Spleen (tissue), 11 donors: Measurements from ENCODE around the gene B3GALNT1. TPM values are rescaled to one million over a fixed set of nuclear protein-coding genes. Genes with fewer than 3 reads are reported as not detected.

Experiments
- DNase-seq: peaks from one replicate; pipeline ENCODE4 v3.0.0-alpha.2; 2020
- H3K27ac ChIP-seq, 8 donors: fragments of 200-600 bp; sonication (generic) in 7 of 8; 1 replicate in 4 of 8; 2 replicates in 4 of 8; pipeline versions ENCODE4 v1.5.0 to v1.8.0; 2016 to 2021; ENCODE audit warnings: inconsistent platforms in 4 of 8, mild to moderate bottlenecking in 4 of 8, moderate library complexity in 1 of 8
- H3K27me3 ChIP-seq, 7 donors: fragments of 200-600 bp; sonication (generic) in 6 of 7; replicated peaks in 1 of 7; 1 replicate in 4 of 7; 2 replicates in 3 of 7; pipeline versions ENCODE4 v1.5.0 to v1.8.0; 2016 to 2021; ENCODE audit warnings: inconsistent platforms in 3 of 7, mild to moderate bottlenecking in 1 of 7
- H3K36me3 ChIP-seq, 6 donors: fragments of 200-600 bp; sonication (generic) in 5 of 6; 1 replicate in 4 of 6; 2 replicates in 2 of 6; pipeline versions ENCODE4 v1.5.0 to v1.8.0; 2016 to 2021; ENCODE audit warnings: inconsistent platforms in 2 of 6
- H3K4me1 ChIP-seq, 6 donors: fragments of 200-600 bp; sonication (generic) in 5 of 6; 1 replicate in 3 of 6; 2 replicates in 3 of 6; pipeline versions ENCODE4 v1.5.0 to v1.8.0; 2016 to 2021; ENCODE audit warnings: inconsistent platforms in 3 of 6
- H3K4me3 ChIP-seq, 8 donors: fragments of 200-600 bp; sonication (generic) in 7 of 8; 1 replicate in 4 of 8; 2 replicates in 4 of 8; pipeline versions ENCODE4 v1.5.0 to v1.8.0; 2016 to 2021; ENCODE audit warnings: inconsistent platforms in 4 of 8, mild to moderate bottlenecking in 4 of 8, moderate library complexity in 2 of 8
- H3K9me3 ChIP-seq, 8 donors: fragments of 200-600 bp; sonication (generic) in 7 of 8; 1 replicate in 4 of 8; 2 replicates in 4 of 8; pipeline versions ENCODE4 v1.5.0 to v1.8.0; 2016 to 2021; ENCODE audit warnings: inconsistent platforms in 4 of 8
- POLR2A ChIP-seq, 3 donors: fragments of 450-650 bp; IDR thresholded peaks; one replicate each; pipeline ENCODE4 v1.5.1; 2017; ENCODE audit warnings: antibody characterized with exemption in 3 of 3, mild to moderate bottlenecking in 1 of 3
- POLR2AphosphoS5 ChIP-seq, 3 donors: sonication (generic); formaldehyde crosslinking; IDR thresholded peaks; one replicate each; pipeline ENCODE4 v1.5.1; 2017; ENCODE audit warnings: antibody characterized with exemption in 3 of 3
- WGBS, 5 donors: extraction: QIAGEN DNeasy Blood & Tissue Kit in 3 of 5; methylation state at CpG; one replicate each; pipeline versions ENCODE4 v1.1.5 to v1.1.7; 2013 to 2018; 5-methylcytosine and 5-hydroxymethylcytosine counted together
- intact Hi-C: fragments of 100-400 bp; cut with DNase I; formaldehyde crosslinking; loops from one replicate; pipeline ENCODE4 v1.15.0; 2023; ENCODE audit warnings: low total_unique reads
- polyA plus RNA-seq, 3 donors: library from polyadenylated mRNA; stranded (reverse); fragments of 200-250 nt; gene quantifications; one replicate each; pipeline ENCODE4 v1.2.1, GENCODE V29; 2013
- total RNA-seq, 7 donors: library from RNA; depleted of rRNA in 3 of 7; stranded (reverse); fragments of >200 nt in 3 of 7; fragmentation: NEBNext Ultra II Directional in 4 of 7; extraction: Animal tissue kit (Norgen Biotek cat#: 25700) in 4 of 7; gene quantifications; one replicate each; pipeline versions ENCODE4 v1.1.0 to v1.2.1, GENCODE V29; 2016 to 2021
- TF ChIP-seq, protein P1 (sequence below), 11 experiments: fragments of 200-600 bp in 7 of 11; fragments of 450-650 bp in 4 of 11; sonication (generic) in 4 of 11; IDR thresholded peaks in 8 of 11; conservative IDR thresholded peaks in 3 of 11; 1 replicate in 7 of 11; 2 replicates in 4 of 11; pipeline versions ENCODE4 v1.4.0 to v1.8.0; 2016 to 2021; ENCODE audit warnings: antibody characterized with exemption in 11 of 11, inconsistent platforms in 4 of 11, mild to moderate bottlenecking in 1 of 11
- donor health status: healthy with polysubstance abuse.
- donor health status: DM: no; HTN: no; CAD: no; lungs with moderate emphysema.
- donor health status: DM: no; HTN: no; CAD: no.
- donor health status: Bipolar disorder and iron deficiency.
- donor health status: healthy.
- donor health status: DM: no; HTN: no; CAD: no.
- donor health status: DM: yes; HTN: yes; CAD: no.

Gene B3GALNT1
- total and polyA plus RNA-seq, 10 donors, result 2.4 to 10.9 (median 8.2) TPM

DNA sequence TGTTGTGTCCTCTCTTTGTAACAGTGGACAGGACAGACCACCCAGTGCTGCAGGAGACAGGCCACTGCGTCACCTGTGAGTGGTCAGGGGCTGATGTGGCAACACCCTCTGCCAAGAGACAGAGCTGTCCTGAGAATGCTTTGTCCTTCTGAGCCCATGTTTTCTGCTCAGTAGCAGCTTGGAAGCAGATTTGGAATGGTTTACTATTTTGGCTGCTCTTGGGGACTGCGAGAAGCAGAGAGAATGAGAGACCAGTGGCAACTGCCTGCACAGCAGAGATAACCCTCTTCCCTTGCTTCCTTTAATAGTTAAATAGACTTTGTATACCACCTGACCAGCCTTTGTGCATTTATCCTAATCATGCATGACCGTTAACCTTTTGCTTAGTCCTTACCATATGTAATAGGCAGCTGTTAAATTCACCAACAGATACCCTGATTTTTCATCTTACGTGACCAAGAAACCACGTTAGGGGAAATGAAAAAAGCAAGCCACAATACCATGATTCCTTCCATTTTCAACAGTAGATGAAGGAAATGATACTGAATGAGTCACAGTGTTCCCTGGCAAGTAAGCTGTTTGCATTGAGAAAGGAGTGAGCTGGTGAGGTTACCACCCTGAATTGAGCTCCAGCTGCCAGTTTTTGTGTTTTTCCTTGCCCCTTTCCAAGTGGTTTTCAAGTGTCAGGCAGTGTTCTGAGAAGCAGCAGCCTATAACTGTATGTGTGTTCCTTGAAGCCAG lies 35.5 kb downstream of the B3GALNT1 start:
- DNase-seq, result no peak
- peak overlapping the region in 4 of 8 donors; percentile 22 to 54 (median 34) for H3K27ac ChIP-seq
- H3K4me1 ChIP-seq, result peaks cover 4 to 38% (median 19%) of the 10 kb centered on the region in 6 donors
- intact Hi-C loops, result no loop called here
- no peak overlapping the region for H3K4me3 ChIP-seq
- TF ChIP-seq, protein P1, sequence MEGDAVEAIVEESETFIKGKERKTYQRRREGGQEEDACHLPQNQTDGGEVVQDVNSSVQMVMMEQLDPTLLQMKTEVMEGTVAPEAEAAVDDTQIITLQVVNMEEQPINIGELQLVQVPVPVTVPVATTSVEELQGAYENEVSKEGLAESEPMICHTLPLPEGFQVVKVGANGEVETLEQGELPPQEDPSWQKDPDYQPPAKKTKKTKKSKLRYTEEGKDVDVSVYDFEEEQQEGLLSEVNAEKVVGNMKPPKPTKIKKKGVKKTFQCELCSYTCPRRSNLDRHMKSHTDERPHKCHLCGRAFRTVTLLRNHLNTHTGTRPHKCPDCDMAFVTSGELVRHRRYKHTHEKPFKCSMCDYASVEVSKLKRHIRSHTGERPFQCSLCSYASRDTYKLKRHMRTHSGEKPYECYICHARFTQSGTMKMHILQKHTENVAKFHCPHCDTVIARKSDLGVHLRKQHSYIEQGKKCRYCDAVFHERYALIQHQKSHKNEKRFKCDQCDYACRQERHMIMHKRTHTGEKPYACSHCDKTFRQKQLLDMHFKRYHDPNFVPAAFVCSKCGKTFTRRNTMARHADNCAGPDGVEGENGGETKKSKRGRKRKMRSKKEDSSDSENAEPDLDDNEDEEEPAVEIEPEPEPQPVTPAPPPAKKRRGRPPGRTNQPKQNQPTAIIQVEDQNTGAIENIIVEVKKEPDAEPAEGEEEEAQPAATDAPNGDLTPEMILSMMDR (IDR thresholded peaks at IDR 0.05 in 8 of 11, conservative IDR thresholded peaks at IDR 0.05 in 3 of 11), result no peak
- TF ChIP-seq POLR2A (IDR thresholded peaks at IDR 0.05) (no peak), POLR2AphosphoS5 (IDR thresholded peaks at IDR 0.05) (no peak)
- 34 to 47% (median 43%) methylated on average over 5 of the region's 5 CpGs for WGBS, 5 donors
- no peaks in the 10 kb centered on the region for H3K27me3 ChIP-seq
- no peaks in the 10 kb centered on the region for H3K9me3 ChIP-seq
- no peaks in the 10 kb centered on the region for H3K36me3 ChIP-seq

DNA sequence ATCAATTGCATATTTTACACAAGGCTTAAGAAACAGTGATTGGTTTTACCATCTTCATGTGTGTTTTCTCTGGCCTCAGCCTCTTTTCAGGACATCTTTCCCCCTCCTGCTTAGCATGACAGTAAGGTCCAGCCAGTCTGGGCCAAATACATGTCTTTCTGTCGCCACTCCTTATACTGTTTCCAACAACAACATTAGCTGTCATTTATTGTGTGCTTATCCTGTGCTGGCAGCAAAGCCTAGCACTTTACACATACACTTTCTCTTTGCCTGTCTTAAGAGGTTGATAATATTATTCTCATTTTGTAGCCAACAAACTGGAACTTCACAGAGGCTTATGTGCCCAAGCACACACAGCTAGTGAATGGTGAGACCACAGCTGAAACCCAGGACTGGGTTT lies 37.8 kb downstream of the B3GALNT1 start:
- DNase-seq, result no peak
- intact Hi-C loops, result no loop called here
- H3K36me3 ChIP-seq, result no peaks in the 10 kb centered on the region
- WGBS, 5 donors, result 87 to 97% (median 91%) methylated on average over 1 of the region's 1 CpG
- TF ChIP-seq, protein P1 (IDR thresholded peaks at IDR 0.05 in 8 of 11, conservative IDR thresholded peaks at IDR 0.05 in 3 of 11), result no peak
- no peak for TF ChIP-seq POLR2A (IDR thresholded peaks at IDR 0.05)
- no peak for TF ChIP-seq POLR2AphosphoS5 (IDR thresholded peaks at IDR 0.05)
- no peak overlapping the region for H3K27ac ChIP-seq
- H3K9me3 ChIP-seq, result no peaks in the 10 kb centered on the region
- H3K4me3 ChIP-seq, result no peak overlapping the region
- no peaks in the 10 kb centered on the region for H3K27me3 ChIP-seq
- peaks cover 4 to 38% (median 19%) of the 10 kb centered on the region in 6 donors for H3K4me1 ChIP-seq

DNA sequence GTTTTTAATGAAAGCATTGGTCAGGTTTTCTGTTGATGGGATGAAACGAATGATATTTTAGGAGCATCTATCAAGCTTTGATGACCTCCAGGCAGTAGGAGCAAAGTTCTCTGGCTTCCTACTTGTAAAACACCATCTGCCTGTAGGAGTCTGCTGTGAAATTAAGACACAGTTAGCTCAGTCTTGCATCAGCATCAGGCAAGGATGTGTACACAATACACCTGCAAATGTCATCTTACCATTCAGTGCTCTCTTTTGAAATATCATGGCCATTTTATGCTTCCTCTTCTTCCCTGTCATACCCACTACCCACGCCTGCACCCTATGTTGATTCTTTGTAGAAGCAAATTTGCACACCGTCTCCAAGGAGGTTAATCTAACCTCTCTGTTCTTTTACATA lies 38.2 kb downstream of the B3GALNT1 start:
- intact Hi-C loops, result no loop called here
- Histone ChIP-seq H3K27ac (peak overlapping the region in 1 of 8 donors; percentile 8), H3K36me3 (no peaks in the 10 kb centered on the region), H3K4me1 (peaks cover 4 to 38% (median 19%) of the 10 kb centered on the region in 6 donors), H3K9me3 (no peaks in the 10 kb centered on the region), H3K27me3 (no peaks in the 10 kb centered on the region), H3K4me3 (no peak overlapping the region)
- 59 to 79% (median 75%) methylated on average over 3 of the region's 3 CpGs for WGBS, 5 donors
- no peak for TF ChIP-seq POLR2A (IDR thresholded peaks at IDR 0.05)
- no peak for TF ChIP-seq POLR2AphosphoS5 (IDR thresholded peaks at IDR 0.05)
- TF ChIP-seq, protein P1 (IDR thresholded peaks at IDR 0.05 in 8 of 11, conservative IDR thresholded peaks at IDR 0.05 in 3 of 11), result no peak
- DNase-seq, result no peak

DNA sequence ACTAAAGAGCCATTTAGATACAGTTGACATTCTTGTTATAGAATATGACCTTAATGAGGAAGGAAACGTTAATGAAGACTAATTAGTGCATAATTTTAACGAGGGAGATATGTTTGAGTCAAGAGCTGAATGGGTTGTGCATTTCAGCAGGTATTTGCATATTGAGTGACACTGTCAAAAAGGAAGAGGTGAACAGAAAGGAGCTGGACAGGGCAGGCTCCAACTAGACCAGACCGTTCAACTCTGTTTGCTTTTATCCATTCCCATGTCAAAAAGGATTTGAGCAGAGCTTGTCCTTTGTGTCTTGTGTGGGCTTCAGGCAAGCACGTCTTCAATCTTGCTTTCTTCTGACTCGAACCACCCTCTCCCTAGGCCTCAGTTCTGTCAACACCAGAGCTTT lies 40.7 kb downstream of the B3GALNT1 start:
- WGBS, 5 donors, result 74 to 86% (median 85%) methylated on average over 5 of the region's 5 CpGs
- Histone ChIP-seq H3K27me3 (no peaks in the 10 kb centered on the region), H3K4me1 (peaks cover 0 to 18% (median 7%) of the 10 kb centered on the region in 6 donors), H3K9me3 (no peaks in the 10 kb centered on the region), H3K36me3 (no peaks in the 10 kb centered on the region), H3K4me3 (no peak overlapping the region), H3K27ac (no peak overlapping the region)
- DNase-seq, result no peak
- intact Hi-C loops, result no loop called here
- TF ChIP-seq POLR2A (IDR thresholded peaks at IDR 0.05) (no peak), POLR2AphosphoS5 (IDR thresholded peaks at IDR 0.05) (no peak)
- TF ChIP-seq, protein P1 (IDR thresholded peaks at IDR 0.05 in 8 of 11, conservative IDR thresholded peaks at IDR 0.05 in 3 of 11), result no peak
